Esophagus muscularis mucosa (tissue), 4 donors: ENCODE results near the gene UROC1.

ENCODE experiments used
- EP300 ChIP-seq: sonication (generic); formaldehyde crosslinking; IDR thresholded peaks from one replicate; pipeline ENCODE4 v1.6.1; 2017; ENCODE audit warnings: antibody characterized with exemption
- POLR2AphosphoS5 ChIP-seq, 2 donors: sonication (generic); formaldehyde crosslinking; IDR thresholded peaks; one replicate each; pipeline ENCODE4 v1.6.1; 2017; ENCODE audit warnings: antibody characterized with exemption in 2 of 2
- TF ChIP-seq, protein P1 (sequence below), 3 experiments: fragments of 200-600 bp in 2 of 3; fragments of 450-650 bp in 1 of 3; sonication (generic) in 2 of 3; IDR thresholded peaks; one replicate each; pipeline ENCODE4 v1.5.1; 2017 to 2019; ENCODE audit warnings: antibody characterized with exemption in 3 of 3, mild to moderate bottlenecking in 2 of 3, moderate library complexity in 1 of 3

- TF ChIP-seq, protein P1, sequence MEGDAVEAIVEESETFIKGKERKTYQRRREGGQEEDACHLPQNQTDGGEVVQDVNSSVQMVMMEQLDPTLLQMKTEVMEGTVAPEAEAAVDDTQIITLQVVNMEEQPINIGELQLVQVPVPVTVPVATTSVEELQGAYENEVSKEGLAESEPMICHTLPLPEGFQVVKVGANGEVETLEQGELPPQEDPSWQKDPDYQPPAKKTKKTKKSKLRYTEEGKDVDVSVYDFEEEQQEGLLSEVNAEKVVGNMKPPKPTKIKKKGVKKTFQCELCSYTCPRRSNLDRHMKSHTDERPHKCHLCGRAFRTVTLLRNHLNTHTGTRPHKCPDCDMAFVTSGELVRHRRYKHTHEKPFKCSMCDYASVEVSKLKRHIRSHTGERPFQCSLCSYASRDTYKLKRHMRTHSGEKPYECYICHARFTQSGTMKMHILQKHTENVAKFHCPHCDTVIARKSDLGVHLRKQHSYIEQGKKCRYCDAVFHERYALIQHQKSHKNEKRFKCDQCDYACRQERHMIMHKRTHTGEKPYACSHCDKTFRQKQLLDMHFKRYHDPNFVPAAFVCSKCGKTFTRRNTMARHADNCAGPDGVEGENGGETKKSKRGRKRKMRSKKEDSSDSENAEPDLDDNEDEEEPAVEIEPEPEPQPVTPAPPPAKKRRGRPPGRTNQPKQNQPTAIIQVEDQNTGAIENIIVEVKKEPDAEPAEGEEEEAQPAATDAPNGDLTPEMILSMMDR (IDR thresholded peaks at IDR 0.05), result no peak
- TF ChIP-seq POLR2AphosphoS5 (IDR thresholded peaks at IDR 0.05) (no peak), EP300 (no peak)
Measured at GRCh38 chr3:126511291-126511690, 6.3 kb downstream of the UROC1 start.
